Activated naive CD8-positive, alpha-beta T cell treated with anti-CD3 and anti-CD28 coated beads, Interleukin-2, amount 50 U/mL, for 24 hours (primary cell): Measurements from ENCODE around the gene GAS7.
A peak's percentile ranks its signal among the peaks of the same experiment; 100 is the strongest.

ENCODE experiments used
- ATAC-seq: fragments of 150-1000 bp; cut with Tn5 transposase; one replicate; pipeline ENCODE4 v1.10.0; 2021
- DNase-seq: peaks from one replicate; pipeline ENCODE4 v3.0.0; 2021
- H3K27ac Mint-ChIP-seq: one replicate; pipeline ENCODE4 v1.8.0; 2021; ENCODE audit warnings: mild to moderate bottlenecking, mixed read lengths
- H3K27me3 Mint-ChIP-seq: one replicate; pipeline ENCODE4 v1.8.0; 2021; ENCODE audit warnings: mixed read lengths
- H3K36me3 Mint-ChIP-seq: one replicate; pipeline ENCODE4 v1.8.0; 2021; ENCODE audit warnings: low read depth, mixed read lengths
- H3K4me1 Mint-ChIP-seq: one replicate; pipeline ENCODE4 v1.8.0; 2021; ENCODE audit warnings: mixed read lengths
- H3K4me3 Mint-ChIP-seq: one replicate; pipeline ENCODE4 v1.8.0; 2021; ENCODE audit warnings: mild to moderate bottlenecking, moderate library complexity, mixed read lengths
- H3K9me3 Mint-ChIP-seq: one replicate; pipeline ENCODE4 v1.8.0; 2021; ENCODE audit warnings: mixed read lengths

Gene GAS7

GRCh38 chr17:9890124-9890523 is 308.3 kb downstream of the GAS7 start:
- Mint-ChIP-seq H3K27me3 (peaks cover 4% of the 10 kb centered on the region), H3K9me3 (no peaks in the 10 kb centered on the region), H3K27ac (no peak overlapping the region), H3K36me3 (no peaks in the 10 kb centered on the region), H3K4me1 (no peaks in the 10 kb centered on the region), H3K4me3 (no peak overlapping the region)
- DNase-seq = peak; percentile 14
- no peak for ATAC-seq

DNA sequence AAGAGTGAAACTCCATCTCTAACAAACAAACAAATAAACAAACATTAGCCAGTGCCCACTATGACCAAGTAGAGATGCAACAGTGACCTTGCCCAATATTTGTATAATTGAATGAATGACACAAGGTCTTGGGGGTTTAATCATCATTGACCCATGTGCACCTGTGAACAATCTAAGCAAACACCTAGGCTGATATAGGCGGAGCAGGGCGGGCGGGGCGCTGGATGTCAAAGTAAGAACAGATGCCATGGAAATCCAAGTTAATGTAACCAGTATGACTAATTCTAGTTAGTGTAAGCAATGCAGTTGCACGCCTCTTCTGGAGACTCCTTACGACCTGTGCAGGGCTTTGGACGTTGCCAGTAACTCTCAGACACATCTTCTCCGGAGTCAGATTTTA is 310.9 kb downstream of the GAS7 start:
- H3K36me3 Mint-ChIP-seq = peaks cover 2% of the 10 kb centered on the region
- peaks cover 11% of the 10 kb centered on the region for H3K9me3 Mint-ChIP-seq
- no peaks in the 10 kb centered on the region for H3K27me3 Mint-ChIP-seq
- DNase-seq (no peak), ATAC-seq (no peak)
- no peak overlapping the region for H3K27ac Mint-ChIP-seq
- H3K4me3 Mint-ChIP-seq = no peak overlapping the region
- H3K4me1 Mint-ChIP-seq = no peaks in the 10 kb centered on the region

DNA sequence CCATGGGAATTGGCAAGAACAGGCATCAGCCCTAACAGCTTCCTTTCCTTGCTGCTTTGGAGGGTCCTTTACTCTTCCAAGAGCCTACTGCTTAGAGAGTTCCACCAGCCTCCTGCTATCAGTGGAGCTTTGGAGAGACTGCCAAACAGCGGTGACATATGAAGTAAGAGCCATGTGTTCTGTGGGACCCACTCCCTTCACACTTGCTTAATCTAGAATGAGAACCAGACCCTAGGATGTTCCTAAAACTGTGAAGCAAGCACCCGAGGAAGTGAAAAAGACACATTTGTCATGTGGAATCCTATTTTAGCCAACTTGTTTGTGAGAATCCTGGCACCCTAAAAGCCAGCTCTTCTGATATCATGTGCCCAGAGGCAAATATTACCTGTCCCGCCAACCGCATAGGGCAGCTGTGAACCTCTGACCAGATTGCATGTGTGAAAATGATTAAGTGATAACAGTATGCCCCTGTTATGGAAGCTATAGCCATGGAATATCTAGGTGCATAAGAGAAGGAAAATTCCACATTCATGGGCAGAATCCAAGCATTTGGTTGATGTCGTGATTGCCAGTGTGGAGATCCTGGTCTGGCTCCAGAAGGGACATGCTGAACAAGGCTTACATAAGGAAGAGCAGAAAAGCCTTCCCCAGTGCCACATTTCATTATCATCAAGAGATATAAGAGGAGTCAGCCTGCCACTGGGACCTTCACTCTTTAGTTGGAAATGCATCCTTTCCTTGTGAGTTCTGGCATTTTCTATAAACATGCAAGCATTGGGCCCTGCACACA is 312.1 kb downstream of the GAS7 start:
- DNase-seq (no peak), ATAC-seq (no peak)
- peaks cover 18% of the 10 kb centered on the region for H3K9me3 Mint-ChIP-seq
- peaks cover 2% of the 10 kb centered on the region for H3K36me3 Mint-ChIP-seq
- H3K4me3 Mint-ChIP-seq = no peak overlapping the region
- H3K4me1 Mint-ChIP-seq = no peaks in the 10 kb centered on the region
- H3K27me3 Mint-ChIP-seq = no peaks in the 10 kb centered on the region
- no peak overlapping the region for H3K27ac Mint-ChIP-seq

DNA sequence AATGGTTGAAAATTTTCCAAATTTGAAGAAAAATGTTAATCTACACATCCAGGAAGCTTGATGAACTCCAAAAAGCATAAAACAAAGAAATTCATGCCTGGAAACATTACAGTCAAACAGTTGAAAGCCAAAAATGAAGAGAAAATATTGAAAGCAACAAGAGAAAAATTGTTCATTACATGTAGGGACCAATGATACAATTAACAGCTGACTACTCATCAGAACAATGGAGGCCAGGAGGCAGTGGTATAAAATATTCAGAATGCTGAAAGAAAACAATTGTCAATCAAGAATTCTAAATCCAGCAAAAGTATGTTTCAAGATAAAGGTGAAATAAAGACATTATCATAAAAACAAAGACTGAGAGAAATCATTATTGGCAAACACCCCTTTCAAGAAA is 315.0 kb downstream of the GAS7 start:
- ATAC-seq (no peak), DNase-seq (no peak)
- Mint-ChIP-seq H3K27ac (no peak overlapping the region), H3K4me3 (no peak overlapping the region), H3K4me1 (no peaks in the 10 kb centered on the region), H3K9me3 (peaks cover 18% of the 10 kb centered on the region), H3K36me3 (peaks cover 2% of the 10 kb centered on the region), H3K27me3 (no peaks in the 10 kb centered on the region)

DNA sequence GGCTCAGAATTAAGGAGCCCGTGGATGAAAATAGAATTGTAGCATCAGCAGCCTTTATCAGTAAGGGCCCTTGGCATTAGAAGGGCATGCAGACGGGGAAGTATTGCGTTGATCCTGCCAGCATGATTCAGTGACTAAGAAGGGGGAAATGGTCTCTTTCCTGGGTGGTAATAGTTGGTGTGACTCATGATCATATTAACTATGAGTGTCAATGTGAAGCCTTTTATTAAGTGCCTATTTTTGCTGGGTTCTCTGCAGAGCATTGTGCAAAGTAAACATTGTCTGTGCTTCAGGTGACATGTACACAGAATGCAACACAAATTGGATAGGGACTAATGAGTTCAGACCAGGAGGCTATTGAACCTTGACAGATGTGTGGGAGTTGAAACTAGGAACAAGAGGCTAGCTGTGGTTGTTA is 317.8 kb downstream of the GAS7 start:
- Mint-ChIP-seq H3K4me1 (no peaks in the 10 kb centered on the region), H3K27ac (no peak overlapping the region), H3K9me3 (peaks cover 18% of the 10 kb centered on the region), H3K27me3 (peaks cover 2% of the 10 kb centered on the region), H3K36me3 (peaks cover 2% of the 10 kb centered on the region), H3K4me3 (no peak overlapping the region)
- DNase-seq = no peak
- no peak for ATAC-seq

GRCh38 chr17:9878786-9879525 is 319.4 kb downstream of the GAS7 start:
- no peaks in the 10 kb centered on the region for H3K4me1 Mint-ChIP-seq
- H3K27me3 Mint-ChIP-seq = peaks cover 2% of the 10 kb centered on the region
- peaks cover 2% of the 10 kb centered on the region for H3K36me3 Mint-ChIP-seq
- no peak overlapping the region for H3K4me3 Mint-ChIP-seq
- ATAC-seq = no peak
- no peak overlapping the region for H3K27ac Mint-ChIP-seq
- no peak for DNase-seq
- peaks cover 18% of the 10 kb centered on the region for H3K9me3 Mint-ChIP-seq

- Mint-ChIP-seq H3K4me1 (no peaks in the 10 kb centered on the region), H3K27ac (no peak overlapping the region), H3K9me3 (peaks cover 14% of the 10 kb centered on the region), H3K27me3 (peaks cover 2% of the 10 kb centered on the region), H3K4me3 (no peak overlapping the region), H3K36me3 (peaks cover 2% of the 10 kb centered on the region)
- no peak for ATAC-seq
- DNase-seq = no peak
Observed at GRCh38 chr17:9878356-9878755, 320.1 kb downstream of the GAS7 start.

- Mint-ChIP-seq H3K27ac (no peak overlapping the region), H3K9me3 (no peaks in the 10 kb centered on the region), H3K27me3 (peaks cover 5% of the 10 kb centered on the region), H3K4me1 (no peaks in the 10 kb centered on the region), H3K4me3 (no peak overlapping the region), H3K36me3 (no peaks in the 10 kb centered on the region)
- DNase-seq (no peak), ATAC-seq (no peak)
Observed at GRCh38 chr17:9875441-9875840, 323.0 kb downstream of the GAS7 start.

DNA sequence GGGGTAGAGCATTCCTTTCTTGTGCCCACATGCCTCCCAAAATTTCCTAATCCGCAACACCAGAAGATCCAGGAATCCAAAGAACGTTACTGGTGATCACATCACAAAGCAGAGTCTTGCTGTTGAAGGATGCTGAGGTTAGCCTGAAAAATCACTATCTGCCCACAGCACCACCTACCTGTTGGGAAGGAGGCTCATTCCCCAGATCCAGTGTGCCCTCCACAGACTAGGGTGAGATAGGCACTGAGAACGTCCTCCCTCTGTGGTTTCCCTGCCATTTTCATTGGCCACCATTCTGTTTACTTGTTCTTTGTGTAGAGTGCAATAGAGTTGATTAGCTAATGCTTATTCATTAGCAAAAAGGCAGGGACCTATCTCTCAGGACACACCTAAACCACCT is 323.7 kb downstream of the GAS7 start:
- ATAC-seq (no peak), DNase-seq (no peak)
- Mint-ChIP-seq H3K4me1 (no peaks in the 10 kb centered on the region), H3K9me3 (no peaks in the 10 kb centered on the region), H3K36me3 (no peaks in the 10 kb centered on the region), H3K27ac (no peak overlapping the region), H3K27me3 (peaks cover 5% of the 10 kb centered on the region), H3K4me3 (no peak overlapping the region)

DNA sequence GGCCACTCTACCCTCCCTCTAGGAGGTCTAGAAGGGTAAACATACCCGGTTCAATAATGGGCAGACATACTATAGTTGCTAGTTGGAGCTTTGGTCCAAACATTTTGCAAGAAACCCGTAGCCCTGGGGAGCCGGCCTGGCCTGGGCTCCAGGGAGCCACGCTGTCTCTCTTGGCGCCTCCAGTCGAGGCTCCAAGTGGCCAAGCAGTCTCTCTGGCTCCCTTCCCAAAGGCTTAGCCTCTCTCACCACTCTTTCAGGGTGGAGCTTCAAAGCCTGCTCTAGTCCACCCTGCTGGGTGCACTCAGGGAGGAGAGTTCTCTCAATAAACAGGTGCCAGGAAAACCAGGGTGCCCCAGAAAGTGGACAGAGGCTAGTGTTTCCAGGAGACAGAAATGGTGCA is 325.6 kb downstream of the GAS7 start:
- no peaks in the 10 kb centered on the region for H3K4me1 Mint-ChIP-seq
- no peak for ATAC-seq

DNA sequence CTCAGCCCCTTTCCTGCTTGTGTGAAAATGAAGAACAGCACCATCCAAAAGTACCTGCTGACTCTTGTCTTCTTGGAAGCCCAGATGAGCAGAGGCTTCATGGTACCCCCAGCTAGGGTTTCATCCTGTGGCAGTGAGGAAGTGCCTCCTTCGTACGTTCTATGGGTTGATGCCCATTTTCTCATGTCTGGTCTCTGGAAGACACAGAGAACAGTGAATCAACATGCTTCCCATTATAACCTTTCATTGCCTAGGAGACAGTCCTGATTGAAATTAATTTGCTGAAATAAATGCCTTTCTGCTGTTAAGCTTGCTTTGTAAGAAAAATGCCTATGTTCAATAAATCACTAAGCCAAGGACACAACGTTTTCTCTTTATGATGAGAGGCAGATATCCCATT is 329.9 kb downstream of the GAS7 start:
- Mint-ChIP-seq H3K4me3 (no peak overlapping the region), H3K27me3 (peaks cover 3% of the 10 kb centered on the region), H3K9me3 (peaks cover 6% of the 10 kb centered on the region), H3K27ac (no peak overlapping the region), H3K4me1 (no peaks in the 10 kb centered on the region), H3K36me3 (no peaks in the 10 kb centered on the region)
- no peak for DNase-seq
- no peak for ATAC-seq

More for the DNA sequence above, 325.6 kb downstream of the GAS7 start:
- Mint-ChIP-seq H3K4me3 (no peak overlapping the region), H3K36me3 (no peaks in the 10 kb centered on the region), H3K9me3 (no peaks in the 10 kb centered on the region), H3K27me3 (peaks cover 5% of the 10 kb centered on the region), H3K27ac (no peak overlapping the region)
- no peak for DNase-seq

GRCh38 chr17:9865586-9865985 is 332.8 kb downstream of the GAS7 start:
- Mint-ChIP-seq H3K9me3 (peaks cover 11% of the 10 kb centered on the region), H3K27ac (no peak overlapping the region), H3K4me3 (no peak overlapping the region), H3K4me1 (no peaks in the 10 kb centered on the region), H3K36me3 (no peaks in the 10 kb centered on the region), H3K27me3 (no peaks in the 10 kb centered on the region)
- no peak for DNase-seq
- no peak for ATAC-seq

DNA sequence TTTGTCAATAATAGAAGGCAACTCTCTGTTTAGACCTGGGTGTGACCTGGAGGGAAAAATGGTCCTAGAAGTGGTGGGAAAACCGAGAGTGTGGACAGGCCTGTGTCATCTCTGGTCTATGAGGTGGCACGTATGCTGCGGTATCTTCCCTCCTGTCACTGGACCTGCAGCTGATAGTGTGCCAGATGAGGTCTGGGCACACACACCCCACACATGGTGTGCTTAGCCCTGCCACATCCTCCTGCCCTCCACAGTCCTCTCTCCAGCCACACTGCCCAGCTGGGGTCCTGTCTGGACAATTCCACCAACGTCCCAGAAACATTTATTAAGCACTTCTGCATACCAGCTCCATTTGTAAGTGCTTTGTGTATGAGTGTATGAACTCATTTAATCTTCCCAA is 335.5 kb downstream of the GAS7 start:
- DNase-seq = no peak

DNA sequence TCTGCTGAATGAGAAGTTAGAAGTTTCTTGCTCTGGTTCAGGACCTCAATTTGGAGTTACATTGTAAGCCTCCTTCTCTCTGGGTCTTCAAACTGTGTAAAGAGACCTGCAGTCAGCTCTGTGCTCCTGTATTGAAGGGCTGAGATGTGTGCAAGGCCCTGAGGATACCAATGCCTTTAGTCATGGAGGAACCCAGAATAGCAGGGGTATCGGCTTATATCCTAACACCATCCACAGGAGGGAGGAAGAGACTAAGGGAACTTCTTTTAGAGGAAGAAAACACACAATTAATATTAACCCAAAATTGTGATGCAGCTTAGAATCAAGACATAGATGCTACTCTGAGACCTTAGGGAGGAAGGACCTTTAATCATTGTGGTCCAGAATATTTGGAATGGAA is 336.2 kb downstream of the GAS7 start:
- Mint-ChIP-seq H3K4me3 (no peak overlapping the region), H3K27ac (no peak overlapping the region), H3K9me3 (peaks cover 14% of the 10 kb centered on the region), H3K36me3 (no peaks in the 10 kb centered on the region), H3K27me3 (peaks cover 2% of the 10 kb centered on the region), H3K4me1 (no peaks in the 10 kb centered on the region)
- DNase-seq (no peak), ATAC-seq (no peak)

More for the DNA sequence above, 335.5 kb downstream of the GAS7 start:
- Mint-ChIP-seq H3K27me3 (peaks cover 2% of the 10 kb centered on the region), H3K9me3 (peaks cover 14% of the 10 kb centered on the region), H3K27ac (no peak overlapping the region), H3K36me3 (no peaks in the 10 kb centered on the region), H3K4me3 (no peak overlapping the region), H3K4me1 (no peaks in the 10 kb centered on the region)
- no peak for ATAC-seq

DNA sequence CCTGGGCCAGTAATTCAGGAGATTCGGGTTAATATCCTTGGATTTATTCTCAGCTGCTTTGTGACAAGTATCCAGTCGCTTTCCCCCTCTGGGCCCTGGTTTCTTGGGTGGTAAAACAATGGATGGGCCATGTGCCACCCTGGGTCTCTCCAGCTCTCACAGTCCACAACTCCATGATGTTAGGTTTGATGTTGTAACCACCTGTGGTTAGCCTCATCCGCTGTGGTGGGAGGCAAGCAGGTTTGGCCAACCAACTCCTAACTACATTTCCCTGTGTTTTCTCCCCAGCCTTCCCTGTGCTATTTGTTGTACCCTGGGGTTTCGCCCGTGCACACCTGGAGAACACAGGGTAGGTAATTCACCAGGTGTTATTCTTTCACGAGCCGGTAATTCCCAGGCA is 337.6 kb downstream of the GAS7 start:
- Mint-ChIP-seq H3K9me3 (peaks cover 14% of the 10 kb centered on the region), H3K27me3 (peaks cover 2% of the 10 kb centered on the region), H3K27ac (no peak overlapping the region), H3K4me1 (no peaks in the 10 kb centered on the region), H3K36me3 (no peaks in the 10 kb centered on the region), H3K4me3 (no peak overlapping the region)
- DNase-seq (no peak), ATAC-seq (no peak)
